Fibroblast of lung (primary cell): ENCODE results near the gene CYTH1.
"Not testable (repeated sequence)": the region's sequence is repeated elsewhere in the genome, so short reads cannot be mapped to it uniquely, and the experiment has no call there.

Experiments
- CTCF ChIP-seq, 2 donors: IDR thresholded peaks in 1 of 2; conservative IDR thresholded peaks in 1 of 2; 1 replicate in 1 of 2; 2 replicates in 1 of 2; pipeline ENCODE4 v1.5.1; 2011 to 2012; ENCODE audit warnings: low read length in 2 of 2, control low read depth in 1 of 2, inconsistent platforms in 1 of 2, low read depth in 1 of 2, mild to moderate bottlenecking in 1 of 2
- EZH2 ChIP-seq: IDR thresholded peaks from 2 replicates; pipeline ENCODE4 v1.5.1; 2012; ENCODE audit warnings: low read length, control low read depth, mild to moderate bottlenecking; ENCODE audit errors: missing control alignments

- TF ChIP-seq CTCF (conservative IDR thresholded peaks at IDR 0.05 in 1 of 2, IDR thresholded peaks at IDR 0.05 in 1 of 2; ENCODE audit: low read depth in 1 of 2, low read length in 2 of 2); EZH2: not testable (repeated sequence)
These were observed 110.4 kb downstream of the CYTH1 start for GRCh38 chr17:78671726-78672001.
